C4-2B (cell line): Measurements from ENCODE around the gene RNF217.

ENCODE experiments used
- ZFX ChIP-seq: fragments of 450-650 bp; IDR thresholded peaks from 2 replicates; pipeline ENCODE4 v1.6.1; 2017
- TF ChIP-seq, protein P1 (sequence below): fragments of 450-650 bp; conservative IDR thresholded peaks from 2 replicates; pipeline ENCODE4 v1.5.1; 2017; ENCODE audit warnings: mild to moderate bottlenecking

DNA sequence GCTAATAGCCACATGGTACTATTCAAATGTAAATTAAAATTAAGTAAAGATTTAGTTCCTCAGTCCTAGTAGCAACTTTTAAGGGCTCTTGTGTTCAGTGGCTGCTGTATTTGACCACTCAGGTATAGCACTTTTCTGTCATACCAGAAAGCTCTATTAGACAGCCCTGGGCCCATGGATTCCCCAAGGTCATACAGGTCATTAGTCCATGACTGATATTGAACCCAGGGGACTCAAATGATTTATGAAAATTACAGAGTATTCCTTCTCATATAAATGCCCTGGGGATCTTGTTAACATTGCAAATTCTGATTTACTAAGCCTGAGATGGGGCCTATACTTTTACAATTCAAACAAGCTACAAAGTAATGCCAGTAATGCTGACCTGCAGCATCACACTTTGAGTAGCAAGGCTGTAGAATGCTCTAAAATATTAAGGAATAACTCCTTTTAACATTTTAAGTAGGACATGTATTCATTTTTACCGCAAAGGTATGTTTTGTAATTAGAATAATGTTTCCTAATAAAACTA is 29.6 kb downstream of the RNF217 start:
- TF ChIP-seq, protein P1, sequence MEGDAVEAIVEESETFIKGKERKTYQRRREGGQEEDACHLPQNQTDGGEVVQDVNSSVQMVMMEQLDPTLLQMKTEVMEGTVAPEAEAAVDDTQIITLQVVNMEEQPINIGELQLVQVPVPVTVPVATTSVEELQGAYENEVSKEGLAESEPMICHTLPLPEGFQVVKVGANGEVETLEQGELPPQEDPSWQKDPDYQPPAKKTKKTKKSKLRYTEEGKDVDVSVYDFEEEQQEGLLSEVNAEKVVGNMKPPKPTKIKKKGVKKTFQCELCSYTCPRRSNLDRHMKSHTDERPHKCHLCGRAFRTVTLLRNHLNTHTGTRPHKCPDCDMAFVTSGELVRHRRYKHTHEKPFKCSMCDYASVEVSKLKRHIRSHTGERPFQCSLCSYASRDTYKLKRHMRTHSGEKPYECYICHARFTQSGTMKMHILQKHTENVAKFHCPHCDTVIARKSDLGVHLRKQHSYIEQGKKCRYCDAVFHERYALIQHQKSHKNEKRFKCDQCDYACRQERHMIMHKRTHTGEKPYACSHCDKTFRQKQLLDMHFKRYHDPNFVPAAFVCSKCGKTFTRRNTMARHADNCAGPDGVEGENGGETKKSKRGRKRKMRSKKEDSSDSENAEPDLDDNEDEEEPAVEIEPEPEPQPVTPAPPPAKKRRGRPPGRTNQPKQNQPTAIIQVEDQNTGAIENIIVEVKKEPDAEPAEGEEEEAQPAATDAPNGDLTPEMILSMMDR: no peak
- TF ChIP-seq ZFX: no peak
